CD4-positive, alpha-beta T cell (primary cell): ENCODE data around the gene SLC35F1. TPM values are rescaled to one million over a fixed set of nuclear protein-coding genes. Genes with fewer than 3 reads are reported as not detected.

Experiments
- ATAC-seq: fragments of 200-7000 bp; cut with Tn5 transposase; one replicate; pipeline ENCODE4 v1.10.0; 2022; ENCODE audit warnings: mild to moderate bottlenecking; ENCODE audit not compliant: poor library complexity
- CTCF ChIA-PET: fragments of 350-600 bp; sonication (Branson Sonifier 250); formaldehyde crosslinking; loops from one replicate; lab custom pipeline; 2021; ENCODE audit warnings: antibody characterized with exemption, inconsistent platforms; lab: Charles Lee
- POLR2A ChIA-PET: fragments of 350-600 bp; sonication (Branson Sonifier 250); formaldehyde crosslinking; loops from one replicate; lab custom pipeline; 2021; ENCODE audit warnings: antibody characterized with exemption, inconsistent platforms; lab: Charles Lee
- DNase-seq, 14 experiments: peaks; one replicate each; pipeline ENCODE4 v3.0.0-alpha.2; 2013 to 2020; ENCODE audit warnings: mixed read lengths in 2 of 14
- H3K27ac ChIP-seq, 2 donors: one replicate each; pipeline versions ENCODE4 v1.5.1 to v1.7.0; 2013; ENCODE audit warnings: low read length in 2 of 2, low read depth in 1 of 2, mild to moderate bottlenecking in 1 of 2
- H3K27me3 ChIP-seq, 2 experiments: 1 replicate in 1 of 2; 2 replicates in 1 of 2; pipeline versions ENCODE4 v1.6.1 to v1.7.0; 2013; ENCODE audit warnings: low read length in 2 of 2, control low read depth in 1 of 2, mild to moderate bottlenecking in 1 of 2, moderate library complexity in 1 of 2; ENCODE audit not compliant: insufficient read depth in 2 of 2, control insufficient read depth in 1 of 2
- H3K36me3 ChIP-seq: one replicate; pipeline ENCODE4 v1.6.1; 2013; ENCODE audit warnings: low read length, control low read depth; ENCODE audit not compliant: insufficient read depth
- H3K4me1 ChIP-seq: one replicate; pipeline ENCODE4 v1.6.1; 2013; ENCODE audit warnings: low read length, control low read depth; ENCODE audit not compliant: insufficient read depth
- H3K4me3 ChIP-seq: one replicate; pipeline ENCODE4 v1.5.1; 2013; ENCODE audit warnings: mild to moderate bottlenecking, low read length, moderate library complexity
- H3K9me3 ChIP-seq, 2 experiments: 1 replicate in 1 of 2; 2 replicates in 1 of 2; pipeline versions ENCODE4 v1.6.1 to v1.7.0; 2013; ENCODE audit warnings: low read length in 2 of 2, mild to moderate bottlenecking in 2 of 2, control low read depth in 1 of 2, moderate library complexity in 1 of 2; ENCODE audit not compliant: control insufficient read depth in 1 of 2, insufficient read depth in 1 of 2
- H3K27ac Mint-ChIP-seq: one replicate; pipeline ENCODE4 v1.8.0; 2020; ENCODE audit warnings: mixed read lengths
- H3K27me3 Mint-ChIP-seq: one replicate; pipeline ENCODE4 v1.8.0; 2021; ENCODE audit warnings: mixed read lengths
- H3K36me3 Mint-ChIP-seq: one replicate; pipeline ENCODE4 v1.8.0; 2021; ENCODE audit warnings: low read depth, mixed read lengths
- H3K4me1 Mint-ChIP-seq: one replicate; pipeline ENCODE4 v1.8.0; 2021; ENCODE audit warnings: low read depth, mixed read lengths
- H3K4me3 Mint-ChIP-seq: one replicate; pipeline ENCODE4 v1.8.0; 2020; ENCODE audit warnings: mild to moderate bottlenecking, mixed read lengths
- H3K9me3 Mint-ChIP-seq: one replicate; pipeline ENCODE4 v1.8.0; 2020; ENCODE audit warnings: mixed read lengths
- CTCF ChIP-seq: fragments of 200-600 bp; IDR thresholded peaks from one replicate; pipeline ENCODE4 v1.8.0; 2022; ENCODE audit warnings: antibody characterized with exemption, mild to moderate bottlenecking
- intact Hi-C, 2 experiments: fragments of 100-400 bp; cut with DNase I in 1 of 2; cut with micrococcal nuclease in 1 of 2; formaldehyde crosslinking; loops; one replicate each; pipeline versions ENCODE4 v1.15.1 to v1.9.0; 2023 to 2025; cut with DNase I, micrococcal nuclease
- total RNA-seq, 174 experiments: library from RNA in 2 of 174; stranded (reverse) in 2 of 174; gene quantifications; one replicate each; pipeline ENCODE4 v1.2.3 and lab custom pipeline; 2021 to 2026

The SLC35F1 gene
- total RNA-seq, 2 experiments from 2014 or later: not detected

GRCh38 chr6:117932001-117932400, 24.9 kb downstream of the SLC35F1 start:
- no peak overlapping the region for H3K27ac ChIP-seq
- no peak for DNase-seq
- H3K27ac Mint-ChIP-seq: no peak overlapping the region
- ChIA-PET POLR2A (no interaction called here), CTCF (interaction anchor here (1.9 kb wide), 1 partner anchor 10 kb away, joined by 6 read pairs; no protein-coding TSS in a partner anchor)
- no peak overlapping the region for H3K4me3 Mint-ChIP-seq
- H3K4me1 ChIP-seq: no peaks in the 10 kb centered on the region
- peaks cover 0 to 16% of the 10 kb centered on the region in 2 experiments for H3K9me3 ChIP-seq
- H3K27me3 Mint-ChIP-seq: peaks cover 13% of the 10 kb centered on the region
- TF ChIP-seq CTCF: no peak
- no peak overlapping the region for H3K4me3 ChIP-seq
- no peaks in the 10 kb centered on the region for H3K4me1 Mint-ChIP-seq
- H3K36me3 Mint-ChIP-seq: no peaks in the 10 kb centered on the region
- no peaks in the 10 kb centered on the region for H3K27me3 ChIP-seq
- no peak for ATAC-seq
- intact Hi-C loops: no loop called here
- H3K36me3 ChIP-seq: no peaks in the 10 kb centered on the region
- peaks cover 16% of the 10 kb centered on the region for H3K9me3 Mint-ChIP-seq

GRCh38 chr6:117932676-117933075, 25.6 kb downstream of the SLC35F1 start:
- TF ChIP-seq CTCF: no peak
- Mint-ChIP-seq H3K4me3 (no peak overlapping the region), H3K36me3 (no peaks in the 10 kb centered on the region), H3K27me3 (peaks cover 16% of the 10 kb centered on the region), H3K9me3 (peaks cover 11% of the 10 kb centered on the region), H3K4me1 (no peaks in the 10 kb centered on the region), H3K27ac (no peak overlapping the region)
- CTCF ChIA-PET: interaction anchor here (1.9 kb wide), 1 partner anchor 9 kb away, joined by 6 read pairs; no protein-coding TSS in a partner anchor
- Histone ChIP-seq H3K27me3 (peaks cover 0 to 4% of the 10 kb centered on the region in 2 experiments), H3K9me3 (peaks cover 0 to 16% of the 10 kb centered on the region in 2 experiments), H3K4me3 (no peak overlapping the region), H3K27ac (no peak overlapping the region), H3K4me1 (no peaks in the 10 kb centered on the region), H3K36me3 (no peaks in the 10 kb centered on the region)
- intact Hi-C loops: no loop called here
- POLR2A ChIA-PET: no interaction called here
- ATAC-seq (no peak), DNase-seq (no peak)

- Mint-ChIP-seq H3K27me3 (peaks cover 19% of the 10 kb centered on the region), H3K4me3 (no peak overlapping the region), H3K36me3 (no peaks in the 10 kb centered on the region), H3K27ac (no peak overlapping the region), H3K4me1 (no peaks in the 10 kb centered on the region), H3K9me3 (peaks cover 5% of the 10 kb centered on the region)
- DNase-seq (no peak), ATAC-seq (no peak)
- Histone ChIP-seq H3K9me3 (peaks cover 0 to 11% of the 10 kb centered on the region in 2 experiments), H3K27ac (no peak overlapping the region), H3K27me3 (peaks cover 0 to 7% of the 10 kb centered on the region in 2 experiments), H3K4me1 (no peaks in the 10 kb centered on the region), H3K36me3 (no peaks in the 10 kb centered on the region), H3K4me3 (no peak overlapping the region)
- intact Hi-C loops: no loop called here
- CTCF ChIA-PET: interaction anchor here (1.9 kb wide), 1 partner anchor 8 kb away, joined by 6 read pairs; no protein-coding TSS in a partner anchor
- no peak for TF ChIP-seq CTCF
- POLR2A ChIA-PET: no interaction called here
Observed at GRCh38 chr6:117933471-117933870, 26.4 kb downstream of the SLC35F1 start.
